Activated CD8-positive, alpha-beta memory T cell treated with anti-CD3 and anti-CD28 coated beads, Interleukin-2, amount 50 U/mL, for 1 hour (primary cell): Measurements from ENCODE around the gene HEMGN.

Experiments used
- DNase-seq: peaks from one replicate; pipeline ENCODE4 v3.0.0-alpha.2; 2020; ENCODE audit errors: extremely low read depth

Gene HEMGN

GRCh38 chr9:97930972-97931371, 7.0 kb downstream of the HEMGN start:
- no peak for DNase-seq

GRCh38 chr9:97928986-97929604, 8.9 kb downstream of the HEMGN start:
- no peak for DNase-seq

GRCh38 chr9:97925497-97926334, 12.3 kb downstream of the HEMGN start:
- no peak for DNase-seq

- no peak for DNase-seq
Measured at GRCh38 chr9:97924386-97924785, 13.6 kb downstream of the HEMGN start.

GRCh38 chr9:97923529-97924108, 14.4 kb downstream of the HEMGN start:
- DNase-seq, result no peak

GRCh38 chr9:97921959-97922724, 15.8 kb downstream of the HEMGN start, which contains the start of gene TRMO:
Gene TRMO (minus strand): TSS chr9:97922500. CDS start chr9:97922493, 7 bp downstream.
- DNase-seq, result peak; percentile 98

- no peak for DNase-seq
Measured at GRCh38 chr9:97919217-97919813, 18.7 kb downstream of the HEMGN start.

GRCh38 chr9:97918611-97919010, 19.4 kb downstream of the HEMGN start:
- no peak for DNase-seq

GRCh38 chr9:97911970-97912369, 26.0 kb downstream of the HEMGN start:
- DNase-seq, result no peak

GRCh38 chr9:97911528-97911927, 26.4 kb downstream of the HEMGN start:
- no peak for DNase-seq

- no peak for DNase-seq
Measured at GRCh38 chr9:97910357-97910756, 27.6 kb downstream of the HEMGN start.

- no peak for DNase-seq
Measured at GRCh38 chr9:97908705-97909104, 29.3 kb downstream of the HEMGN start.

GRCh38 chr9:97907632-97908031, 30.3 kb downstream of the HEMGN start:
- no peak for DNase-seq

- no peak for DNase-seq
Measured at GRCh38 chr9:97907046-97907445, 30.9 kb downstream of the HEMGN start.

GRCh38 chr9:97906236-97906831, 31.6 kb downstream of the HEMGN start:
- no peak for DNase-seq

GRCh38 chr9:97905228-97905627, 32.7 kb downstream of the HEMGN start:
- no peak for DNase-seq

- DNase-seq, result no peak
Measured at GRCh38 chr9:97904725-97905124, 33.2 kb downstream of the HEMGN start.

GRCh38 chr9:97903177-97903576, 34.8 kb downstream of the HEMGN start:
- no peak for DNase-seq

- no peak for DNase-seq
Measured at GRCh38 chr9:97900738-97901565, 37.0 kb downstream of the HEMGN start.

- no peak for DNase-seq
Measured at GRCh38 chr9:97900103-97900737, 37.8 kb downstream of the HEMGN start.
